HepG2 (cell line): ENCODE data around the gene GPR4. TPM values are rescaled to one million over a fixed set of nuclear protein-coding genes. Genes with fewer than 3 reads are reported as not detected.

Experiments used
- AGO2 ChIP-seq: fragments of 200-400 bp; formaldehyde crosslinking; optimal IDR thresholded peaks from 2 replicates; pipeline ENCODE3; 2017; ENCODE audit warnings: mild to moderate bottlenecking, low read depth, low read length, moderate library complexity
- ATF7 ChIP-seq, 2 experiments: fragments of 450-650 bp in 1 of 2; sonication (generic) in 1 of 2; formaldehyde crosslinking in 1 of 2; IDR thresholded peaks; 2 replicates each; pipeline versions ENCODE4 v1.4.0 to v1.6.1; 2016 to 2020; ENCODE audit warnings: antibody characterized with exemption in 1 of 2, mild to moderate bottlenecking in 1 of 2, missing genetic modification reagents in 1 of 2
- BCL6 ChIP-seq: IDR thresholded peaks from 2 replicates; pipeline ENCODE4 v1.6.1; 2016; ENCODE audit warnings: missing genetic modification reagents, missing compliant biosample characterization
- GABPB1 ChIP-seq: IDR thresholded peaks from 2 replicates; pipeline ENCODE4 v1.6.1; 2016; ENCODE audit warnings: mild to moderate bottlenecking, missing genetic modification reagents, moderate library complexity, missing compliant biosample characterization
- GTF2F1 ChIP-seq: fragments of 150-350 bp; IDR thresholded peaks from 2 replicates; pipeline ENCODE4 v1.6.1; 2014; ENCODE audit warnings: low read length
- ISX ChIP-seq: sonication (generic); formaldehyde crosslinking; conservative IDR thresholded peaks from 2 replicates; pipeline ENCODE4 v1.5.0; 2020; ENCODE audit warnings: missing genetic modification reagents
- KDM1A ChIP-seq: IDR thresholded peaks from 2 replicates; pipeline ENCODE4 v1.6.1; 2016; ENCODE audit warnings: missing compliant biosample characterization
- NCOA1 ChIP-seq: sonication (generic); formaldehyde crosslinking; IDR thresholded peaks from 2 replicates; pipeline ENCODE4 v1.9.0; 2021; ENCODE audit warnings: missing genetic modification reagents
- RAD51 ChIP-seq: fragments of 450-650 bp; IDR thresholded peaks from 2 replicates; pipeline ENCODE4 v1.6.1; 2016; ENCODE audit warnings: borderline replicate concordance
- RFX1 ChIP-seq: fragments of 450-650 bp; IDR thresholded peaks from 2 replicates; pipeline ENCODE4 v1.6.1; 2017
- SRSF4 ChIP-seq: fragments of 200-400 bp; formaldehyde crosslinking; IDR thresholded peaks from one replicate; pipeline ENCODE4 v1.6.1; 2018; ENCODE audit warnings: mild to moderate bottlenecking, low read depth, low read length, moderate library complexity; ENCODE audit not compliant: poor library complexity, severe bottlenecking
- STAG1 ChIP-seq: sonication (generic); formaldehyde crosslinking; IDR thresholded peaks from 2 replicates; pipeline ENCODE4 v1.4.0; 2020; ENCODE audit warnings: missing genetic modification reagents
- TBX2 ChIP-seq: sonication (generic); formaldehyde crosslinking; IDR thresholded peaks from 2 replicates; pipeline ENCODE4 v1.5.0; 2020; ENCODE audit warnings: missing genetic modification reagents, mild to moderate bottlenecking, borderline replicate concordance
- TRIM24 ChIP-seq: sonication (generic); formaldehyde crosslinking; IDR thresholded peaks from 2 replicates; pipeline ENCODE4 v1.8.0; 2022; ENCODE audit warnings: mild to moderate bottlenecking, missing genetic modification reagents
- YEATS2 ChIP-seq: sonication (generic); formaldehyde crosslinking; IDR thresholded peaks from 2 replicates; pipeline ENCODE4 v1.4.0; 2020; ENCODE audit warnings: missing genetic modification reagents, borderline replicate concordance
- ZFP62 ChIP-seq: sonication (generic); formaldehyde crosslinking; IDR thresholded peaks from 2 replicates; pipeline ENCODE4 v1.4.0; 2020; ENCODE audit warnings: missing genetic modification reagents
- ZNF10 ChIP-seq: sonication (generic); formaldehyde crosslinking; IDR thresholded peaks from 2 replicates; pipeline ENCODE4 v1.4.0; 2020; ENCODE audit warnings: mild to moderate bottlenecking, low read depth, missing genetic modification reagents, borderline replicate concordance
- ZNF274 ChIP-seq: sonication (generic); formaldehyde crosslinking; IDR thresholded peaks from 2 replicates; pipeline ENCODE4 v1.5.1; 2020; ENCODE audit warnings: mild to moderate bottlenecking, missing genetic modification reagents
- ZNF558 ChIP-seq: sonication (generic); formaldehyde crosslinking; IDR thresholded peaks from 2 replicates; pipeline ENCODE4 v1.9.0; 2022; ENCODE audit warnings: mild to moderate bottlenecking, missing genetic modification reagents, borderline replicate concordance
- ZNF563 ChIP-seq: sonication (generic); formaldehyde crosslinking; IDR thresholded peaks from 2 replicates; pipeline ENCODE4 v1.8.0; 2022; ENCODE audit warnings: mild to moderate bottlenecking, moderate library complexity, missing genetic modification reagents
- ZNF788 ChIP-seq: sonication (generic); formaldehyde crosslinking; IDR thresholded peaks from 2 replicates; pipeline ENCODE4 v1.5.0; 2020; ENCODE audit warnings: mild to moderate bottlenecking, missing genetic modification reagents, borderline replicate concordance
- ZSCAN25 ChIP-seq: sonication (generic); formaldehyde crosslinking; IDR thresholded peaks from 2 replicates; pipeline ENCODE4 v1.8.0; 2022; ENCODE audit warnings: mild to moderate bottlenecking, missing genetic modification reagents
- polyA plus RNA-seq, 8 experiments: library from polyadenylated mRNA; depleted of rRNA in 3 of 8; stranded (reverse) in 7 of 8; unstranded in 1 of 8; fragments of >200 nt; fragmentation: Illumina TruSeq in 4 of 8; extraction: Trizol in 4 of 8; gene quantifications; 2 replicates each; pipeline versions ENCODE4 v1.2.1 to v1.2.3, GENCODE V29; 2011 to 2016; ENCODE audit warnings: low read depth in 4 of 8, missing spikeins in 1 of 8, mixed read lengths in 1 of 8; ENCODE audit not compliant: insufficient read depth in 1 of 8
- total RNA-seq, 5 experiments: library from RNA; depleted of rRNA; stranded (reverse); fragments of >200 nt; fragmentation: Illumina TruSeq; extraction: Trizol; gene quantifications; 2 replicates each; pipeline ENCODE4 v1.2.3, GENCODE V29; 2016; ENCODE audit warnings: low read depth in 1 of 5
- TF ChIP-seq, protein P1 (sequence below): sonication (generic); formaldehyde crosslinking; IDR thresholded peaks from 2 replicates; pipeline ENCODE4 v1.5.1; 2020; ENCODE audit warnings: missing genetic modification reagents, mild to moderate bottlenecking, borderline replicate concordance
- TF ChIP-seq, protein P2 (sequence below): sonication (generic); formaldehyde crosslinking; conservative IDR thresholded peaks from 2 replicates; pipeline ENCODE4 v1.8.0; 2022; ENCODE audit warnings: missing genetic modification reagents
- TF ChIP-seq, protein P3 (sequence below): sonication (generic); formaldehyde crosslinking; IDR thresholded peaks from 2 replicates; pipeline ENCODE4 v1.4.0; 2020; ENCODE audit warnings: missing genetic modification reagents, mild to moderate bottlenecking, borderline replicate concordance
- TF ChIP-seq, protein P4 (sequence below): sonication (generic); formaldehyde crosslinking; IDR thresholded peaks from 2 replicates; pipeline ENCODE4 v1.8.1; 2022; ENCODE audit warnings: mild to moderate bottlenecking, missing genetic modification reagents

GPR4 gene
- total and polyA plus RNA-seq, 2 of the 13 experiments (the other 11 are each of a cell fraction or from before 2014, with no cell fraction given): 0.15 TPM; not detected in 1

DNA sequence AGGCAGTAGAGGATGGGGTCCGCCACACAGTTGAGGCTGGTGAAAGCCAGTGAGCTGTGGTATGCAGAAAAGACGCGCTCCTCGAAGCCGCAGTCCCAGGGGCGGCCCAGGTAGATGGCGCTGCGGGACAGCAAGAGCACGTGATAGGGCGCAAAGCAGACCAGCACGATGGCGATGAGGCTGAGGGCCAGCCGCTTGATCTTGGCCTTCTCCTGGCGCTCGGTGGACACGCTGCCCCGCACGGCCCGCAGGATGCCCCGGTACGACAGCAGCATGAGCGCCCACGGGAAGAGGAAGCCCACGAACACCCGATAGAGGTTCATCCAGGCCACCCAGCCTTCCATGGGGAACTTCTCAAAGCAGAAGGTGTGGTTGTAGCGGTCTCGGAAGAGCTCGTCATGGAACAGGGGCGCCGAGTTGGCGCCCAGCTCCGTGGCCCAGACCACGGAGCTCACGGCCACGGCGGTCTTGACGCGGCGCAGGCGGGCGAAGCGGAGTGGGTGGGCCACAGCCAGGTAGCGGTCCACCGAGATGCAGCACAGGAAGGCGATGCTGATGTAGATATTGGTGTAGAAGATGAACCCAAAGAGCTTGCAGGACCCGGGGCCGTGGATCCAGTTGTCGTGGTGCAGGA, 10.9 kb downstream of the GPR4 start (continued):
- TF ChIP-seq, protein P1, sequence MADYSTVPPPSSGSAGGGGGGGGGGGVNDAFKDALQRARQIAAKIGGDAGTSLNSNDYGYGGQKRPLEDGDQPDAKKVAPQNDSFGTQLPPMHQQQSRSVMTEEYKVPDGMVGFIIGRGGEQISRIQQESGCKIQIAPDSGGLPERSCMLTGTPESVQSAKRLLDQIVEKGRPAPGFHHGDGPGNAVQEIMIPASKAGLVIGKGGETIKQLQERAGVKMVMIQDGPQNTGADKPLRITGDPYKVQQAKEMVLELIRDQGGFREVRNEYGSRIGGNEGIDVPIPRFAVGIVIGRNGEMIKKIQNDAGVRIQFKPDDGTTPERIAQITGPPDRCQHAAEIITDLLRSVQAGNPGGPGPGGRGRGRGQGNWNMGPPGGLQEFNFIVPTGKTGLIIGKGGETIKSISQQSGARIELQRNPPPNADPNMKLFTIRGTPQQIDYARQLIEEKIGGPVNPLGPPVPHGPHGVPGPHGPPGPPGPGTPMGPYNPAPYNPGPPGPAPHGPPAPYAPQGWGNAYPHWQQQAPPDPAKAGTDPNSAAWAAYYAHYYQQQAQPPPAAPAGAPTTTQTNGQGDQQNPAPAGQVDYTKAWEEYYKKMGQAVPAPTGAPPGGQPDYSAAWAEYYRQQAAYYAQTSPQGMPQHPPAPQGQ (CRISPR knock-in tag): 0 out of 2 replicates have a peak, but pooled peaks have one; percentile 54
- no peak for TF ChIP-seq RFX1
- peak; percentile 52 for TF ChIP-seq BCL6 (CRISPR knock-in tag)
- TF ChIP-seq ZSCAN25 (CRISPR knock-in tag): peak; percentile 70; the same call in 1 of the 2 replicates
- peak; percentile 70 for TF ChIP-seq GABPB1 (CRISPR knock-in tag)
- TF ChIP-seq ZNF10 (CRISPR knock-in tag): peak; percentile 40; the same call in 1 of the 2 replicates
- TF ChIP-seq TRIM24 (CRISPR knock-in tag): no peak
- TF ChIP-seq GTF2F1: no peak
- TF ChIP-seq AGO2: no peak
- no peak for TF ChIP-seq SRSF4
- no peak for TF ChIP-seq ATF7 (IDR thresholded peaks at IDR 0.05)
- no peak for TF ChIP-seq ATF7 (CRISPR knock-in tag; IDR thresholded peaks at IDR 0.05)
- peak; percentile 92 for TF ChIP-seq STAG1 (CRISPR knock-in tag)
- no peak for TF ChIP-seq ISX (CRISPR knock-in tag)
- no peak for TF ChIP-seq ZNF558
- TF ChIP-seq KDM1A (CRISPR knock-in tag): no peak
- TF ChIP-seq YEATS2 (CRISPR knock-in tag): peak; percentile 78; the same call in 1 of the 2 replicates
- TF ChIP-seq ZFP62 (CRISPR knock-in tag): no peak
- TF ChIP-seq TBX2 (CRISPR knock-in tag): peak; percentile 66; the same call in 1 of the 2 replicates
- TF ChIP-seq NCOA1 (CRISPR knock-in tag): no peak
- TF ChIP-seq, protein P2, sequence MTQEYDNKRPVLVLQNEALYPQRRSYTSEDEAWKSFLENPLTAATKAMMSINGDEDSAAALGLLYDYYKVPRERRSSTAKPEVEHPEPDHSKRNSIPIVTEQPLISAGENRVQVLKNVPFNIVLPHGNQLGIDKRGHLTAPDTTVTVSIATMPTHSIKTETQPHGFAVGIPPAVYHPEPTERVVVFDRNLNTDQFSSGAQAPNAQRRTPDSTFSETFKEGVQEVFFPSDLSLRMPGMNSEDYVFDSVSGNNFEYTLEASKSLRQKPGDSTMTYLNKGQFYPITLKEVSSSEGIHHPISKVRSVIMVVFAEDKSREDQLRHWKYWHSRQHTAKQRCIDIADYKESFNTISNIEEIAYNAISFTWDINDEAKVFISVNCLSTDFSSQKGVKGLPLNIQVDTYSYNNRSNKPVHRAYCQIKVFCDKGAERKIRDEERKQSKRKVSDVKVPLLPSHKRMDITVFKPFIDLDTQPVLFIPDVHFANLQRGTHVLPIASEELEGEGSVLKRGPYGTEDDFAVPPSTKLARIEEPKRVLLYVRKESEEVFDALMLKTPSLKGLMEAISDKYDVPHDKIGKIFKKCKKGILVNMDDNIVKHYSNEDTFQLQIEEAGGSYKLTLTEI (CRISPR knock-in tag): no peak
- TF ChIP-seq, protein P3, sequence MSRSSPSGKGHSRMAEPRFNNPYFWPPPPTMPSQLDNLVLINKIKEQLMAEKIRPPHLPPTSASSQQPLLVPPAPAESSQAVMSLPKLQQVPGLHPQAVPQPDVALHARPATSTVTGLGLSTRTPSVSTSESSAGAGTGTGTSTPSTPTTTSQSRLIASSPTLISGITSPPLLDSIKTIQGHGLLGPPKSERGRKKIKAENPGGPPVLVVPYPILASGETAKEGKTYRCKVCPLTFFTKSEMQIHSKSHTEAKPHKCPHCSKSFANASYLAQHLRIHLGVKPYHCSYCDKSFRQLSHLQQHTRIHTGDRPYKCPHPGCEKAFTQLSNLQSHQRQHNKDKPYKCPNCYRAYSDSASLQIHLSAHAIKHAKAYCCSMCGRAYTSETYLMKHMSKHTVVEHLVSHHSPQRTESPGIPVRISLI (CRISPR knock-in tag): no peak
- TF ChIP-seq ZNF274 (CRISPR knock-in tag): peak; percentile 83
- TF ChIP-seq, protein P4, sequence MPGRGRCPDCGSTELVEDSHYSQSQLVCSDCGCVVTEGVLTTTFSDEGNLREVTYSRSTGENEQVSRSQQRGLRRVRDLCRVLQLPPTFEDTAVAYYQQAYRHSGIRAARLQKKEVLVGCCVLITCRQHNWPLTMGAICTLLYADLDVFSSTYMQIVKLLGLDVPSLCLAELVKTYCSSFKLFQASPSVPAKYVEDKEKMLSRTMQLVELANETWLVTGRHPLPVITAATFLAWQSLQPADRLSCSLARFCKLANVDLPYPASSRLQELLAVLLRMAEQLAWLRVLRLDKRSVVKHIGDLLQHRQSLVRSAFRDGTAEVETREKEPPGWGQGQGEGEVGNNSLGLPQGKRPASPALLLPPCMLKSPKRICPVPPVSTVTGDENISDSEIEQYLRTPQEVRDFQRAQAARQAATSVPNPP: no peak
- peak; percentile 87; the same call in 1 of the 2 replicates for TF ChIP-seq ZNF788 (CRISPR knock-in tag)
- TF ChIP-seq ZNF563 (CRISPR knock-in tag): peak; percentile 75; the same call in 1 of the 2 replicates
- no peak for TF ChIP-seq RAD51
